Suprapubic skin (tissue), 4 donors: ENCODE measurements around the gene FER.

Source experiments
- EP300 ChIP-seq: sonication (generic); formaldehyde crosslinking; IDR thresholded peaks from one replicate; pipeline ENCODE4 v1.6.1; 2017; ENCODE audit warnings: antibody characterized with exemption
- POLR2A ChIP-seq, 2 donors: fragments of 450-650 bp; IDR thresholded peaks; one replicate each; pipeline ENCODE4 v1.6.1; 2017; ENCODE audit warnings: antibody characterized with exemption in 2 of 2, mild to moderate bottlenecking in 2 of 2, moderate library complexity in 2 of 2
- POLR2AphosphoS5 ChIP-seq, 3 donors: sonication (generic); formaldehyde crosslinking; IDR thresholded peaks; one replicate each; pipeline ENCODE4 v1.6.1; 2017; ENCODE audit warnings: antibody characterized with exemption in 3 of 3
- TF ChIP-seq, protein P1 (sequence below), 2 donors: fragments of 200-600 bp in 1 of 2; fragments of 450-650 bp in 1 of 2; sonication (generic) in 1 of 2; IDR thresholded peaks; one replicate each; pipeline ENCODE4 v1.5.1; 2016 to 2019; ENCODE audit warnings: antibody characterized with exemption in 2 of 2, mild to moderate bottlenecking in 1 of 2, moderate library complexity in 1 of 2

DNA sequence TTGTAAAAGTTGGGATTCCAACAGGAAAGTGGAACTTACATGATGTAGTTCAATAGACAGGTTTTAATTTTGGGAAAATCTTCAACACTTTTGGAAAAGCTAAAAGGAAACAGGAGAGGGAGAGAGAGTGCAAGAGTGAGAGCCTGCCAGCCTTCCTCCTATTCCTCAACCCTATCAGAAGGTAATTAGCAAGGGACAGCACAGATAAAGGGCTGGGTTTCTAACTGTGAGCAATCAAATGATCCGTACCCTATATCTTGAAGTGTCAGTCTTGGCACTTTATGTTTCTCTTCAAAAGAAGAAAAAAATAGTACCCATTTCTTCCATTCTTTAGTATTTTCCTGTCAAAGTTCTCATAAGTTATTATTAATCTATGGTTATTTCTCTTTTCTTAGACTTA is 79.4 kb downstream of the FER start:
- no peak for TF ChIP-seq POLR2A (IDR thresholded peaks at IDR 0.05)
- TF ChIP-seq, protein P1, sequence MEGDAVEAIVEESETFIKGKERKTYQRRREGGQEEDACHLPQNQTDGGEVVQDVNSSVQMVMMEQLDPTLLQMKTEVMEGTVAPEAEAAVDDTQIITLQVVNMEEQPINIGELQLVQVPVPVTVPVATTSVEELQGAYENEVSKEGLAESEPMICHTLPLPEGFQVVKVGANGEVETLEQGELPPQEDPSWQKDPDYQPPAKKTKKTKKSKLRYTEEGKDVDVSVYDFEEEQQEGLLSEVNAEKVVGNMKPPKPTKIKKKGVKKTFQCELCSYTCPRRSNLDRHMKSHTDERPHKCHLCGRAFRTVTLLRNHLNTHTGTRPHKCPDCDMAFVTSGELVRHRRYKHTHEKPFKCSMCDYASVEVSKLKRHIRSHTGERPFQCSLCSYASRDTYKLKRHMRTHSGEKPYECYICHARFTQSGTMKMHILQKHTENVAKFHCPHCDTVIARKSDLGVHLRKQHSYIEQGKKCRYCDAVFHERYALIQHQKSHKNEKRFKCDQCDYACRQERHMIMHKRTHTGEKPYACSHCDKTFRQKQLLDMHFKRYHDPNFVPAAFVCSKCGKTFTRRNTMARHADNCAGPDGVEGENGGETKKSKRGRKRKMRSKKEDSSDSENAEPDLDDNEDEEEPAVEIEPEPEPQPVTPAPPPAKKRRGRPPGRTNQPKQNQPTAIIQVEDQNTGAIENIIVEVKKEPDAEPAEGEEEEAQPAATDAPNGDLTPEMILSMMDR (IDR thresholded peaks at IDR 0.05): no peak
- no peak for TF ChIP-seq EP300
- TF ChIP-seq POLR2AphosphoS5 (IDR thresholded peaks at IDR 0.05): no peak
